ENCODE results near the gene IFIT1. TPM values are rescaled to one million over a fixed set of nuclear protein-coding genes. Genes with fewer than 3 reads are reported as not detected.
A peak's percentile ranks its signal among the peaks of the same experiment; 100 is the strongest.
"Not testable (repeated sequence)": the region's sequence is repeated elsewhere in the genome, so short reads cannot be mapped to it uniquely, and the experiment has no call there.

The IFIT1 gene
- total RNA-seq, 1 donor from 2014 or later, result 71.8 TPM

- Histone ChIP-seq H3K9me3 (no peaks in the 10 kb centered on the region), H3K27me3 (ENCODE audit: low read depth) (no peaks in the 10 kb centered on the region), H3K4me1 (no peaks in the 10 kb centered on the region), H3K4me3 (no peak overlapping the region), H3K36me3 (no peaks in the 10 kb centered on the region), H3K27ac (no peak overlapping the region)
- DNase-seq (no peak), ATAC-seq (no peak)
- no peak for TF ChIP-seq CTCF (IDR thresholded peaks at IDR 0.05)
- intact Hi-C loops (cut with DNase I), result no loop called here
These were observed 46.1 kb downstream of the IFIT1 start for GRCh38 chr10:89438525-89438924.

GRCh38 chr10:89440226-89441009 lies 48.0 kb downstream of the IFIT1 start:
- intact Hi-C loops (cut with DNase I), result no loop called here
- Histone ChIP-seq H3K27me3 (ENCODE audit: low read depth) (no peaks in the 10 kb centered on the region), H3K4me1 (no peaks in the 10 kb centered on the region), H3K9me3 (no peaks in the 10 kb centered on the region), H3K4me3 (no peak overlapping the region), H3K27ac (no peak overlapping the region), H3K36me3 (no peaks in the 10 kb centered on the region)
- TF ChIP-seq CTCF (IDR thresholded peaks at IDR 0.05), result no peak
- DNase-seq, result peak; percentile 67
- ATAC-seq, result peak; percentile 73 to 78

GRCh38 chr10:89442289-89442688 lies 49.9 kb downstream of the IFIT1 start:
- no peaks in the 10 kb centered on the region for H3K36me3 ChIP-seq
- intact Hi-C loops (cut with DNase I), result no loop called here
- H3K4me1 ChIP-seq, result no peaks in the 10 kb centered on the region
- H3K4me3 ChIP-seq, result no peak overlapping the region
- no peak for ATAC-seq
- H3K9me3 ChIP-seq, result no peaks in the 10 kb centered on the region
- TF ChIP-seq CTCF (IDR thresholded peaks at IDR 0.05), result no peak
- no peaks in the 10 kb centered on the region for H3K27me3 ChIP-seq (ENCODE audit: low read depth)
- DNase-seq, result no peak
- no peak overlapping the region for H3K27ac ChIP-seq

- intact Hi-C loops (cut with DNase I), result not testable (repeated sequence)
These were observed 52.4 kb downstream of the IFIT1 start for GRCh38 chr10:89444819-89445218.

GRCh38 chr10:89450901-89451300 lies 58.5 kb downstream of the IFIT1 start:
- intact Hi-C loops (cut with DNase I), result no loop called here
- H3K4me1 ChIP-seq, result peaks cover 9% of the 10 kb centered on the region
- H3K27me3 ChIP-seq (ENCODE audit: low read depth), result no peaks in the 10 kb centered on the region
- TF ChIP-seq CTCF (IDR thresholded peaks at IDR 0.05), result no peak
- H3K27ac ChIP-seq, result no peak overlapping the region
- no peak for ATAC-seq
- DNase-seq, result no peak
- no peak overlapping the region for H3K4me3 ChIP-seq
- no peaks in the 10 kb centered on the region for H3K36me3 ChIP-seq
- H3K9me3 ChIP-seq, result no peaks in the 10 kb centered on the region

More at GRCh38 chr10:89444819-89445218, 52.4 kb downstream of the IFIT1 start:
- not testable (repeated sequence) for H3K4me1 ChIP-seq; H3K9me3 ChIP-seq; ATAC-seq; H3K36me3 ChIP-seq; H3K27ac ChIP-seq; DNase-seq; H3K27me3 ChIP-seq (ENCODE audit: low read depth); H3K4me3 ChIP-seq

GRCh38 chr10:89452193-89452592 lies 59.8 kb downstream of the IFIT1 start:
- ATAC-seq, result no peak
- Histone ChIP-seq H3K27ac (no peak overlapping the region), H3K36me3 (no peaks in the 10 kb centered on the region), H3K4me3 (no peak overlapping the region), H3K27me3 (ENCODE audit: low read depth) (no peaks in the 10 kb centered on the region), H3K9me3 (no peaks in the 10 kb centered on the region), H3K4me1 (peaks cover 14% of the 10 kb centered on the region)
- intact Hi-C loops (cut with DNase I), result no loop called here
- DNase-seq, result no peak
- TF ChIP-seq CTCF (IDR thresholded peaks at IDR 0.05), result no peak
